HCT116 (cell line): Measurements from ENCODE around the gene PRORP. TPM values are rescaled to one million over a fixed set of nuclear protein-coding genes. Genes with fewer than 3 reads are reported as not detected.

Experiments used
- ATAC-seq: fragments of 200-7000 bp; cut with Tn5 transposase; 2 replicates; pipeline ENCODE4 v1.9.1; 2020; ENCODE audit warnings: mild to moderate bottlenecking, moderate library complexity
- BruUV-seq: library from RNA; stranded (reverse); fragments of 400-500 nt; replicated peaks from 2 replicates; lab custom pipeline; 2021; lab: Mats Ljungman, UMichigan
- CTCF ChIA-PET: fragments of 300-600 bp; sonication (Branson Sonifier 250); formaldehyde crosslinking; loops from one replicate; lab custom pipeline; 2021; ENCODE audit warnings: antibody characterized with exemption; lab: Charles Lee
- POLR2A ChIA-PET: fragments of 300-600, 350-600 bp; sonication (Branson Sonifier 250); formaldehyde crosslinking; loops from one replicate; lab custom pipeline; 2021; ENCODE audit warnings: antibody characterized with exemption; lab: Charles Lee
- RAD21 ChIA-PET, 2 experiments: fragments of 300-600 bp; sonication (Branson Sonifier 250); formaldehyde crosslinking; loops; one replicate each; lab custom pipeline; 2023; ENCODE audit warnings: low total read pairs in 2 of 2; ENCODE audit not compliant: uncharacterized antibody in 2 of 2, unreplicated experiment in 2 of 2, low non-redundant PET in 1 of 2; lab: Charles Lee
- DNase-seq: peaks from one replicate; pipeline ENCODE4 v3.0.0-alpha.2; 2010; ENCODE audit warnings: low read depth, low spot score
- H2AFZ ChIP-seq: fragments of 200-600 bp; shearing (Covaris generic), sonication (generic); 2 replicates; pipeline ENCODE4 v1.6.1; 2017; ENCODE audit warnings: low read depth, mixed run types, mixed read lengths, antibody characterized with exemption, low read length; ENCODE audit not compliant: poor library complexity, severe bottlenecking
- H3K27ac ChIP-seq: 2 replicates; pipeline ENCODE4 v1.5.1; 2012; ENCODE audit warnings: low read depth, low read length
- H3K27me3 ChIP-seq: fragments of 200-600 bp; sonication (generic); 2 replicates; pipeline ENCODE4 v1.6.1; 2016; ENCODE audit warnings: mixed run types, low read length, mixed read lengths; ENCODE audit not compliant: insufficient read depth
- H3K36me3 ChIP-seq, 2 experiments: fragments of 200-500 bp in 1 of 2; fragments of 200-600 bp in 1 of 2; sonication (Bioruptor generic) in 1 of 2; sonication (generic) in 1 of 2; 2 replicates each; pipeline versions ENCODE4 v1.5.1 to v1.6.1; 2014 to 2016; ENCODE audit warnings: low read length in 2 of 2, inconsistent platforms in 1 of 2, mixed read lengths in 1 of 2, mixed run types in 1 of 2; ENCODE audit not compliant: insufficient read depth in 2 of 2, control insufficient read depth in 1 of 2
- H3K4me1 ChIP-seq, 2 experiments: fragments of 200-600 bp in 1 of 2; sonication (generic) in 1 of 2; 2 replicates each; pipeline versions ENCODE4 v1.5.1 to v1.6.1; 2012 to 2017; ENCODE audit warnings: low read length in 2 of 2, inconsistent platforms in 1 of 2, mild to moderate bottlenecking in 1 of 2, mixed read lengths in 1 of 2, mixed run types in 1 of 2, moderate library complexity in 1 of 2; ENCODE audit not compliant: insufficient read depth in 2 of 2, control insufficient read depth in 1 of 2
- H3K4me2 ChIP-seq: fragments of 200-600 bp; sonication (generic); 2 replicates; pipeline ENCODE4 v1.6.1; 2017; ENCODE audit warnings: mixed run types, low read length, mixed read lengths
- H3K4me3 ChIP-seq, 2 experiments: fragments of 200-600 bp in 1 of 2; sonication (generic) in 1 of 2; replicated peaks in 1 of 2; 2 replicates each; pipeline ENCODE4 v1.5.1; 2011 to 2016; ENCODE audit warnings: low read length in 2 of 2, control low read depth in 1 of 2, low read depth in 1 of 2, mild to moderate bottlenecking in 1 of 2, mixed read lengths in 1 of 2, mixed run types in 1 of 2
- H3K79me2 ChIP-seq: fragments of 200-600 bp; sonication (generic); 2 replicates; pipeline ENCODE4 v1.6.1; 2017; ENCODE audit warnings: mild to moderate bottlenecking, mixed run types, low read length, moderate library complexity, mixed read lengths; ENCODE audit not compliant: insufficient read depth
- H3K9ac ChIP-seq: fragments of 200-600 bp; sonication (generic); 2 replicates; pipeline ENCODE4 v1.6.1; 2016; ENCODE audit warnings: low read length, mixed read lengths
- H3K9me2 ChIP-seq: fragments of 200-600 bp; sonication (generic), shearing (Covaris generic); 2 replicates; pipeline ENCODE4 v1.6.1; 2017; ENCODE audit warnings: mixed run types, mild to moderate bottlenecking, moderate library complexity; ENCODE audit not compliant: insufficient read depth
- H3K9me3 ChIP-seq, 2 experiments: fragments of 200-500 bp in 1 of 2; fragments of 200-600 bp in 1 of 2; sonication (Bioruptor generic) in 1 of 2; sonication (generic) in 1 of 2; 2 replicates each; pipeline ENCODE4 v1.6.1; 2014 to 2017; ENCODE audit warnings: low read length in 2 of 2, mixed read lengths in 2 of 2, inconsistent platforms in 1 of 2, low read depth in 1 of 2, mild to moderate bottlenecking in 1 of 2, mixed run types in 1 of 2, moderate library complexity in 1 of 2; ENCODE audit not compliant: control insufficient read depth in 1 of 2, insufficient read depth in 1 of 2
- H4K20me1 ChIP-seq: fragments of 200-600 bp; sonication (generic), shearing (Covaris generic); 2 replicates; pipeline ENCODE4 v1.6.1; 2017; ENCODE audit warnings: mixed run types, mild to moderate bottlenecking, moderate library complexity; ENCODE audit not compliant: insufficient read depth
- CBX3 ChIP-seq: IDR thresholded peaks from 2 replicates; pipeline ENCODE4 v1.6.1; 2012; ENCODE audit warnings: low read depth
- CEBPB ChIP-seq: IDR thresholded peaks from 2 replicates; pipeline ENCODE4 v1.6.1; 2012; ENCODE audit warnings: low read depth
- EGR1 ChIP-seq: IDR thresholded peaks from 2 replicates; pipeline ENCODE4 v1.6.1; 2012; ENCODE audit warnings: low read depth
- ELF1 ChIP-seq: IDR thresholded peaks from 2 replicates; pipeline ENCODE4 v1.6.1; 2012; ENCODE audit warnings: low read depth, borderline replicate concordance
- EZH2 ChIP-seq: fragments of 200-600 bp; sonication (generic); IDR thresholded peaks from 2 replicates; pipeline ENCODE4 v1.6.1; 2017; ENCODE audit warnings: antibody characterized with exemption, mixed run types
- EZH2phosphoT487 ChIP-seq: fragments of 200-600 bp; IDR thresholded peaks from 2 replicates; pipeline ENCODE4 v1.6.1; 2018; ENCODE audit warnings: antibody characterized with exemption, borderline replicate concordance
- FOSL1 ChIP-seq: IDR thresholded peaks from 2 replicates; pipeline ENCODE4 v1.6.1; 2012; ENCODE audit warnings: low read depth
- JUND ChIP-seq: IDR thresholded peaks from 2 replicates; pipeline ENCODE4 v1.6.1; 2012
- POLR2A ChIP-seq: IDR thresholded peaks from 2 replicates; pipeline ENCODE4 v1.7.0; 2011; ENCODE audit warnings: borderline replicate concordance; ENCODE audit not compliant: insufficient read depth, insufficient read length; ENCODE audit errors: extremely low read depth
- POLR2AphosphoS5 ChIP-seq: IDR thresholded peaks from 2 replicates; pipeline ENCODE4 v1.6.1; 2011; ENCODE audit warnings: mild to moderate bottlenecking, low read depth, low read length, moderate library complexity
- RAD21 ChIP-seq: IDR thresholded peaks from 2 replicates; pipeline ENCODE4 v1.6.1; 2012; ENCODE audit warnings: low read depth, mild to moderate bottlenecking
- SIN3A ChIP-seq: IDR thresholded peaks from 2 replicates; pipeline ENCODE4 v1.6.1; 2012; ENCODE audit warnings: low read depth
- SRF ChIP-seq: IDR thresholded peaks from 2 replicates; pipeline ENCODE4 v1.6.1; 2012; ENCODE audit warnings: low read depth
- TCF7L2 ChIP-seq: IDR thresholded peaks from 2 replicates; pipeline ENCODE4 v1.7.0; 2011; ENCODE audit warnings: borderline replicate concordance, inconsistent platforms; ENCODE audit not compliant: insufficient read depth, insufficient read length; ENCODE audit errors: extremely low read depth
- ZBTB33 ChIP-seq: IDR thresholded peaks from 2 replicates; pipeline ENCODE4 v1.6.1; 2011; ENCODE audit warnings: mild to moderate bottlenecking, low read length, moderate library complexity; ENCODE audit not compliant: insufficient replicate concordance; ENCODE audit errors: extremely low read depth
- ZFX ChIP-seq: fragments of 450-650 bp; IDR thresholded peaks from 2 replicates; pipeline ENCODE4 v1.6.1; 2017
- ZNF274 ChIP-seq: fragments of 200-500 bp; sonication (Bioruptor generic); IDR thresholded peaks from 2 replicates; pipeline ENCODE4 v1.6.1; 2014; ENCODE audit warnings: mild to moderate bottlenecking, low read depth, low read length, inconsistent platforms
- intact Hi-C: fragments of 100-400 bp; cut with micrococcal nuclease; formaldehyde crosslinking; loops from 2 replicates; pipeline ENCODE4 v1.10.0; 2022
- total RNA-seq: library from RNA; stranded (reverse); gene quantifications from one replicate; pipeline ENCODE4 v1.2.1, GENCODE V29; 2021; ENCODE audit not compliant: unreplicated experiment
- TF ChIP-seq, protein P1 (sequence below), 3 experiments: fragments of 200-600 bp in 1 of 3; sonication (generic) in 1 of 3; IDR thresholded peaks in 2 of 3; conservative IDR thresholded peaks in 1 of 3; 2 replicates each; pipeline ENCODE4 v1.5.1; 2012 to 2017; ENCODE audit warnings: low read depth in 2 of 3, low read length in 2 of 3, antibody characterized with exemption in 1 of 3, borderline replicate concordance in 1 of 3, control low read depth in 1 of 3, mild to moderate bottlenecking in 1 of 3, mixed read lengths in 1 of 3, mixed run types in 1 of 3, moderate library complexity in 1 of 3; ENCODE audit not compliant: insufficient read depth in 1 of 3
- TF ChIP-seq, protein P2 (sequence below): IDR thresholded peaks from 2 replicates; pipeline ENCODE4 v1.6.1; 2012

Gene PRORP
- total RNA-seq, 1 experiment from 2014 or later = 28.0 TPM

- Histone ChIP-seq H3K9me3 (no peaks in the 10 kb centered on the region), H3K9ac (no peak overlapping the region), H3K4me3 (no peak overlapping the region), H3K4me2 (no peak overlapping the region), H4K20me1 (no peaks in the 10 kb centered on the region), H3K79me2 (peaks cover 6% of the 10 kb centered on the region; the same call in 1 of the 2 replicates), H3K9me2 (no peaks in the 10 kb centered on the region), H2AFZ (no peak overlapping the region), H3K36me3 (no peaks in the 10 kb centered on the region), H3K27me3 (no peaks in the 10 kb centered on the region), H3K27ac (no peak overlapping the region), H3K4me1 (peaks cover 5 to 12% of the 10 kb centered on the region in 2 experiments; a peak in 3 of 4 replicates)
- TF ChIP-seq CEBPB (no peak), RAD21 (no peak), TCF7L2 (no peak), ELF1 (no peak), POLR2A (no peak), JUND (no peak), SIN3A (no peak), ZBTB33 (no peak), ZNF274 (no peak), ZFX (no peak), POLR2AphosphoS5 (no peak), SRF (no peak), EGR1 (no peak), EZH2 (no peak), EZH2phosphoT487 (no peak), FOSL1 (no peak), CBX3 (no peak)
- TF ChIP-seq, protein P1, sequence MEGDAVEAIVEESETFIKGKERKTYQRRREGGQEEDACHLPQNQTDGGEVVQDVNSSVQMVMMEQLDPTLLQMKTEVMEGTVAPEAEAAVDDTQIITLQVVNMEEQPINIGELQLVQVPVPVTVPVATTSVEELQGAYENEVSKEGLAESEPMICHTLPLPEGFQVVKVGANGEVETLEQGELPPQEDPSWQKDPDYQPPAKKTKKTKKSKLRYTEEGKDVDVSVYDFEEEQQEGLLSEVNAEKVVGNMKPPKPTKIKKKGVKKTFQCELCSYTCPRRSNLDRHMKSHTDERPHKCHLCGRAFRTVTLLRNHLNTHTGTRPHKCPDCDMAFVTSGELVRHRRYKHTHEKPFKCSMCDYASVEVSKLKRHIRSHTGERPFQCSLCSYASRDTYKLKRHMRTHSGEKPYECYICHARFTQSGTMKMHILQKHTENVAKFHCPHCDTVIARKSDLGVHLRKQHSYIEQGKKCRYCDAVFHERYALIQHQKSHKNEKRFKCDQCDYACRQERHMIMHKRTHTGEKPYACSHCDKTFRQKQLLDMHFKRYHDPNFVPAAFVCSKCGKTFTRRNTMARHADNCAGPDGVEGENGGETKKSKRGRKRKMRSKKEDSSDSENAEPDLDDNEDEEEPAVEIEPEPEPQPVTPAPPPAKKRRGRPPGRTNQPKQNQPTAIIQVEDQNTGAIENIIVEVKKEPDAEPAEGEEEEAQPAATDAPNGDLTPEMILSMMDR (IDR thresholded peaks at IDR 0.05 in 2 of 3, conservative IDR thresholded peaks at IDR 0.05 in 1 of 3; ENCODE audit: borderline replicate concordance in 1 of 3, insufficient read depth in 1 of 3, low read depth in 2 of 3, low read length in 2 of 3) = no peak
- TF ChIP-seq, protein P2, sequence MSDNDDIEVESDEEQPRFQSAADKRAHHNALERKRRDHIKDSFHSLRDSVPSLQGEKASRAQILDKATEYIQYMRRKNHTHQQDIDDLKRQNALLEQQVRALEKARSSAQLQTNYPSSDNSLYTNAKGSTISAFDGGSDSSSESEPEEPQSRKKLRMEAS = no peak
- ChIA-PET RAD21 (no interaction called here), CTCF (no interaction called here), POLR2A (no interaction called here)
- no TSS peak for BruUV-seq
- intact Hi-C loops = no loop called here
- no peak for ATAC-seq
- no peak for DNase-seq
These were observed 42.5 kb downstream of the PRORP start for GRCh38 chr14:35164849-35165248.
